ENCODE measurements around the gene MX1.
"Not testable (repeated sequence)": the region's sequence is repeated elsewhere in the genome, so short reads cannot be mapped to it uniquely, and the experiment has no call there.

MX1 gene

GRCh38 chr21:41419921-41420862 is 5.8 kb upstream of the MX1 start:
- H3K4me3 ChIP-seq: peak overlapping the region; percentile 92
- DNase-seq (ENCODE audit: low spot score): peak; percentile 94
- peak overlapping the region; percentile 88 to 93 for H3K27ac ChIP-seq
- TF ChIP-seq CTCF (IDR thresholded peaks at IDR 0.05): no peak

GRCh38 chr21:41420998-41421397 is 5.0 kb upstream of the MX1 start:
- peak overlapping the region; percentile 92 for H3K4me3 ChIP-seq
- H3K27ac ChIP-seq: peak overlapping the region; percentile 88 to 93
- DNase-seq (ENCODE audit: low spot score): not testable (repeated sequence)

GRCh38 chr21:41422546-41423304 is 3.3 kb upstream of the MX1 start:
- Histone ChIP-seq H3K4me3 (no peak overlapping the region), H3K27ac (no peak overlapping the region)
- peak; percentile 47 for DNase-seq (ENCODE audit: low spot score)
- TF ChIP-seq CTCF (IDR thresholded peaks at IDR 0.05): no peak

- not testable (repeated sequence) for H3K4me3 ChIP-seq, H3K27ac ChIP-seq
- DNase-seq (ENCODE audit: low spot score): peak; percentile 12
These were observed 2.8 kb upstream of the MX1 start for GRCh38 chr21:41423305-41423636.

GRCh38 chr21:41425588-41425953 is 468 bp upstream of the MX1 start:
- no peak for TF ChIP-seq CTCF (IDR thresholded peaks at IDR 0.05)
- Histone ChIP-seq H3K27ac (peak overlapping the region; percentile 53 to 68), H3K4me3 (peak overlapping the region; percentile 87)
- no peak for DNase-seq (ENCODE audit: low spot score)

GRCh38 chr21:41426676-41427404 is 801 bp downstream of the MX1 start:
- H3K4me3 ChIP-seq: peak overlapping the region; percentile 87
- DNase-seq (ENCODE audit: low spot score): no peak
- peak overlapping the region; percentile 53 to 68 for H3K27ac ChIP-seq
- no peak for TF ChIP-seq CTCF (IDR thresholded peaks at IDR 0.05)

GRCh38 chr21:41427556-41427955 is 1.5 kb downstream of the MX1 start:
- Histone ChIP-seq H3K27ac (no peak overlapping the region), H3K4me3 (no peak overlapping the region)
- no peak for TF ChIP-seq CTCF (IDR thresholded peaks at IDR 0.05)
- DNase-seq (ENCODE audit: low spot score): peak; percentile 38

Data from coronary artery (tissue), 2 donors.